Hematopoietic multipotent progenitor cell treated with erythropoietin and hydrocortisone succinate and interleukin-3 and kit ligand, for 17 days (in vitro differentiated cells): ENCODE measurements around the gene MLLT6.

Experiments used
- DNase-seq: peaks from one replicate; pipeline ENCODE4 v3.0.0-alpha.2; 2015; ENCODE audit warnings: low spot score

The MLLT6 gene

GRCh38 chr17:38728290-38728831 is 23.3 kb downstream of the MLLT6 start:
- DNase-seq: no peak

DNA sequence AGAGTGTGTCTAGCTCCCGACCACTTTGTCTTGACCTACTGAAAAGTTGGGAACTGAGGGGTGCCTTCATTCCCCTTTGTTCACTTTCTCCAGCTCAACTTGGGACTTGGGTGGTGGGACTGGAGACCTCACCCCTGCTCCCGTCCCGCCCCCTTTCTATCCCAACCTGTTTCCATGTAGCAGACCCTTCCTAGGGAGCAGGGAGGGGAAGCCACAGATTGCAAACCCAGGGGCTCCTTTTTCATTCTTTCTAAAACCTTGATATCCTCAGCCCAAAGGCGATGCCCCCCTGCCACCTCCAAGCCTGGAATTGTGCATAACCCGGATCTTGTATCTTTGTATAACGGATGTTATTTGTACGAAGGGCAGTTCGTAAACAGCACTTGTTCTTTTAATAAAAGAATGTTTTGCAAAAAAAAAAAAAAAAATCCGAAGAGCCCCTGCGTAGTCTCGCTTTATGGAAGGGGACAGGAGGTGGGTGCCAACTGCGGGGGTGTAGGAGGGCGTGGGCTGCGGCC is 24.4 kb downstream of the MLLT6 start:
- DNase-seq: no peak

DNA sequence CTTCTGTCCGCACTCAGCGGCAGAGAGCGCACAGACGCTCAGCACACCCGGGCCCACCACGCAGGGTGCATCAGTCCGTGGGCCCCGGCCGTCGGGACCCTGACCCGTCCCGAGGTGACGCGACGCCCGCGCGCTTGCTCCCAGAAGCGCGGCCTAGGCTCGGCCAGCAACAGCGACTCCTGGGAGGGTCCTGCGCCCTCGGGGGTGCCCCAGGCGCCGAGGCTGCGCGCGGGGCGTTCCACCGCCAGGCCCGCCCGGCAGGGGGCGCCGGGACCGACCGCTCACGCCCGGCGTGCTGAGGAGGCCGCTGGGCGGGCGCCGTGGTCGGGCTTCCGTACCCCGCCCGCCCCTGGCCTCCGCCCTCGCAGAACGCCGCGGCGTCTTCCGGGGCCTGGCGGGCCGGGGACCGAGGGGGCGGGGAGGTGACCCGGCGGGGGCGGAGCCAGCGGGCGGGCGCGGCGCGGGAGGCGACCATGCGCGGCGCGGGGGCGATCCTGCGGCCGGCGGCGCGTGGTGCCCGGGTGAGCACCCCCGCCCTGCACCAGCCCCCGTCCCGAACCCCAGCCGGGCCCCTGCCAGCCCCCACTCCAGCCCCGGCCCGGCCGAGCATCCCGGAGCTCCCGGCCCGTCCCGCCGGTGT is 24.9 kb downstream of the MLLT6 start, which contains the start of gene CISD3:
TSS of gene CISD3 (plus strand) at position 456 of the 640 bp plus-strand sequence. CDS start at position 474, 18 bp downstream.
- peak; percentile 84 for DNase-seq

- no peak for DNase-seq
Measured at GRCh38 chr17:38730526-38731379, 25.7 kb downstream of the MLLT6 start.

- DNase-seq: no peak
Measured at GRCh38 chr17:38731526-38732294, 26.6 kb downstream of the MLLT6 start.

DNA sequence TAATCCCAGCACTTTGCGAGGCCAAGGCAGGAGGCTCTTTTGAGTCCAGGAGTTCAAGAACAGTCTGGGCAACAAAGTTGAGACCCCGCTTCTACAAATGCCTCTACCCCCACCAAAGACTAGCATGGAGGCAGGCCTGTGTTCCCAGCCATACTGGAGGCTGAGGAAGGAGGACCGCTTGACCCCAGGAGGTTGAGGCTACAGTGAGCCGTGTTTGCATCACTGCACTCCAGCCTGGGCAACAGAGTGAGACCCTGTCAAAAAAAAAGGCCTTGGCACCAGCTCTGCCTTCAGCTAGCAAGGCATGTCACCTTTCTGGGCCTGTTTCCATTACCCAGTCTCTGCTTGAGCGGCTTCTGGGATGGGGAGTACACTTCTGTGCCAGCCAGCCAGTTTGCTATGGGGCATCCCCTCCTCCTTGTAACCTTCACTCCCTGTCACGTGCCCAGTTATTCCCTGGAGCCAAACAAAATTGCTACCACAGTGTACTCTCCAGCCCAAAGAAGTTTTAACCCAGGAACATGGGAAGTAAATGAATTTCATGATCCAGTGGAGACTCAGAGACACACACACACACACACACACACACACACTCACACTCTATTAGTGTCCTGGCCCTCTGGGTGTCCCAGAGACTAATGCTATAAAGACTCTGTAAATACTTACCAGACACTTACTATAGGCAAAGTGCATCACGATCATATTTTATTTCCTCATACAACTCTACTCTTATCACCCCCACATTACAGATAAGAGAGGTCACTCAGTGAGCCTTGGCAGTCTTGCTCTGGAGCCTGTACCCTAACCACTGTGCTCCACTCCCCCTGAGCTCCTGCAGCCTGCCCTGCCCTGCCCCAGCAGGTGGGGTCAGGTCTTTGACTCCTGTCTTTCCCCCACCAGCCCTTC is 27.6 kb downstream of the MLLT6 start:
- no peak for DNase-seq

- DNase-seq: no peak
Measured at GRCh38 chr17:38733282-38733981, 28.4 kb downstream of the MLLT6 start.

GRCh38 chr17:38733982-38734973 is 29.2 kb downstream of the MLLT6 start:
- DNase-seq: no peak

DNA sequence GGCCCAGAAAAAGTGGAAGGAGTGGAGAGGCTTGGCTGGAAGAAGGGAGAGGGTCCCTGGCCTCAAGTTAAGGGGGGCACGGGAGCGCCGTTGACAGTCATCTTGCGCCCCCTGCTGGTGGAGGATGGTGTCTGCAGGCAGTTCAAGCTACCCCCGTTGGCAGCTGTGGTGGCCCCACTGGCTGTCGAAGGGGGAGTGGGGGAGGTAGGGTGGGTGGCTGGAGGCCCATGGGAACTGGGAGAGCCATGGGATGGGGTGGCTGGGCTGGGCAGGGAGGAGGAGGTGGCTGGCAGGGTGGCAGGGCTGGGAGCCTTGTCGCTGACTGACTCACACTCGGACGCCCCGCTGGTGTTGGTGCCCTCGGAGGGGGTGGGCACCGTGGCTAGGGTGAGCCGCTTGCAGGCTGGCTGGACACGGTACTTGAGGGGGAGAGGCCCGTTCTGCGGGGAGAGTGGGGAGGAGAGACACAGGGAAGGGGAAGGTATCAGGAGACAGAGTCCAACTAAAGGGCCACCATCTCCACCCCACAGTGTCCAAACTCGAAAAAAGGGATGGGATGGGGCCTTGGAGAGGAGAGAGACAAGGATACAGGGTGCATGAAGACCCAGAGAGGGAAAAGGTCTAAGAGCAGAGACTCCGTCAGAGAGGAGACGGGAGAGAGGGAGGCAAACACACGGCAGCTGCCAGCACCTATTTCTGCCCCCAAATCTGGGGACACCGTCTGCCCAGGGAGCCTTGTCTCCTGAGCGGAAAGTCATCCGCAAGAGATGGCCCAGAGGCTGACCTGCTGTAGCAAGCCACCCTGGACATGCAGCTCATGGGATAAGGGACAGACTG is 30.3 kb downstream of the MLLT6 start:
- DNase-seq: peak; percentile 71

DNA sequence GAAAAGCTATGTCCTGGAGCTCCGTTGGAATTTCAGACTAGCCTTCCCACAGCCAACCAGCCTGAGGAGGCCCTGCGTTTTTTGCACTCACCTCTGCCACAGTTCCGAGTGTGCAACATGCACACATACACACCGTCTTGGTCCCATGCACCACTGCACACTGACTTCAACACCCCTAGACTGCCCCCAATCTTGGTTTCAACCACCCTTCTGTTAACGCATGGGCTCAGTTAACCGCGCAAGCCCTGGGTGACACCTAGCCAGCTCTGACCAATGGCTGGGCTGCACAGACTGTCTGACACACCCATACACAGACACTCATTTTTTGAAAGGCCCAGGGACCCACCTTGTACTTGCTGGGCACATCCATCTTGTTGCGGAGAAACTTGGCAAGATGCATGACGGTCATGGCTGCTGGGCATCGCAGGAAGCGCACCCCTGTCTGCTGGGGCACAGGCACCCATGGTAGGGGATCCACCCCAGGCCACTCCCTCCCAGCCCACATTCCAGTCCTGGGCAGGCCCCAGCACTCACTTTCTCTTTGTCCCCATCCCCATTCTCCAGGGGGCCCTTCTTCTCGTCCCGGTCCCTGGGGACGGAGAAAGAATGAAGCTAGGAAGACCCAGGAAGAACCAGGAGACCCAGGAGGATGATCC is 33.1 kb downstream of the MLLT6 start:
- DNase-seq: no peak

DNA sequence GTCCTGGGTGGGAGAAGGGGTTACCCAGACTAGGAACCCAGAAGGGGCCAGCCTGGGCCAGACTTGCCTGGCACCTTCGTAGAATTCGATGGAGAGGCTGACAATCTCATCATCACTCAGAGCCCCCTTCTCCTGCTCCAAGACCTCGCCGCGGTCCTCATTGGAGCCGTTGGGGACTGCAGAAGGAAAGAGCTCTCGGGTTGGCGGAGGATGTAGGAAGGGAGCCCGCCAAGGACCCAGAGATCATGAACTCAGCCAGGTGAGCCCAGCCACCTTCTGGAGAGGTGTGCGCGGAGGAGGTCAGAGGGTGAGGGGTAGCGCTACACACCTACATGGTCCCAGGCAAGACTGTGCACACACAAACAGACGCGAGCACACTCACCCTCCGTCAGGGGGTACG is 33.6 kb downstream of the MLLT6 start:
- no peak for DNase-seq

DNA sequence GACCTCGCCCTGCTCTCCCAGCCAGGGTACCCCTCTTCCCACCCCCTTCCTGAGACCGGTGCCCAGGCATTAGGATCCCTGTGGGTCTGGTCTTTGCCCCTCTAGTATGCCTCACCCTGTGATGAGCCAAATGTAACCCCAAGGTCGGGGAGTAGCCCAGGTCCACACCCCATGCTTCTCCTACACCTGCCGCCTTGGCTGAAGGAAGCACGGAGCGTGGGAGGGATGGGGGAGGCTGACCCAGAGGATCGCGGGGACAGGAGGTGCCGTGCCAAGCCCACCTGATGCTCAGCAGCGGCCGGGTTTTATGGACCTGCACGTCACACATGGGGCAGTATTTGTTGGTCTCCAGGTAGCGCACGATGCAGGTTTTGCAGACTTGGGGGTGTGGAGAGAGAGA is 34.2 kb downstream of the MLLT6 start:
- DNase-seq: no peak

DNA sequence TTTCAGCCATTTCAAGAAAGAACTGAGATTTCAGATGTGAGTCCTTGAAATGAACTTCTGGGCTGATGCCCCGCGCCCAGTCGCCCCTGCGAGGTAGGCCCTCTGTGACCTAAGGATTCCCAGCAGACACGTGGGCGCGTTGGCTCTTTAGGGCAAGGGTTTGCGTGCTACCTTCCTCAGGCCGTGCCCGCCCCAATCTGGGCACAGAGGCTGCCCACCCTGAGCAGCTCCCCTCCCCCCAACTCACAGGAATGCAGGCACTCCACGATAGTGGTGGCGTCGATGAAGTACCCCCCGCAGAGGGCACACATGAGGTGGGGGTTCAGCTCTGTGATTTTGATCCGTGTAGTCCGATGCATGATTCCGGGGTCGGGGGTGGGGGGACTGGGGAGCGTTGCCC is 35.0 kb downstream of the MLLT6 start:
- no peak for DNase-seq

DNA sequence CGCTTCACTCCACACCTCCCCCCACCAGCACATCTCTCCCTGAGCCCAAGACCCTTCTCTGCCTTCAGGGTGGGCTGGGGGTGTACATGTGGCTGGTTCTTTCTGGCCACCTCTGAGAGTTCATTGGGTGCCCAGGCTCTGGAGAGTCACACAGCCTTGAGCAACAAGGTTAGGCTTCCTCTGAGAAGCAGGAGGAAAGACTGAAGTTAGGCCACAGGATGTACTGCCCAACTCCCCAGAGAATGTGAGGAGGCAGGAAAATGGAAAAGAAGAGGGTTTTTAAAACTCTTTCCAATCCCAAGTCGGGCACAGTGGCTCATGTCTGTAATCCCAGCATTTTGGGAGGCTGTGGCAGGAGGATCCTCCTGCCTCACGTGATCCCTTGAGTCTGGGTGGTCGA is 35.7 kb downstream of the MLLT6 start:
- no peak for DNase-seq

DNA sequence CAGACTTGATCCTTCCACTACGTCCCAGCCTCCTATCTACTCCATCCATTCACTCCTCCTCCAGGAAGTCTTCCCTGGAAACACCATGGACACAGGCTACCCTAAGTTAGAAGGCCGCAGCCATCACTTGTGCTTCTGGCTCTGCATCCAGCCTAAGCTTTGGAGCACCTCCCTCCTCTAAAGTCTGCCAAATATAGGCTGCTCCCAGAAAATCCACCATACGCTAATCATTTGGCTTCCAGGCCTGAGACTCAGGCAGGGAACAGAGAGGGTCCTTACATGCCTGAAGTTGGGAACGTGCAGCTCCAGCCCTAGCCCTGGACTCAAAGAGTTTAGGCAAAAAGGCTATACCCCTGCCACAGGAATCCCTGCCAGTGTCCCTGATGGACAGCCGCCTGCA is 36.4 kb downstream of the MLLT6 start:
- no peak for DNase-seq

DNA sequence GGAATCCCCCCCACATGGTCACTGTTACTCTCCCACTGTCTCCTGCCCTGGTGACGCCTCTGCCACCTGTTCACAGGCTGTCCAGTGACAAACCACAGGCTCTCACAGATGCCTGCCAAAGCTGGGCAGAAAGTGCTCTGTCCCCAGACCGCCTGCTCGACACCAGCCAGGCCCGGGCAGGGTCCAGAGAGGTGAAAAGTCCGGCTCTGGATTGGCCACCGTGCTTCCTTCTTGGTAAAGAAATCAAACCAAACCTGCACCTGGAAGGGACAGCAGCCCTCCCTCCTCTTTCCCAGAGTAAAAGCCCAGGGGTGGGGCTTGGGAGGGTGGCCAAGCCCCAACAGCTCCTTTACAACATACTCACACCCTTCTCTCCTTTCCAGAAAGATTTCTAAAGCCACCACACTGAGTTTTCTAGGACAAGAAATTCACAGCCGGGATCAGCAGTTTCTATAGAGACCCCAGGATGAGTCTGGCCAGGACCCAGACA is 36.9 kb downstream of the MLLT6 start:
- DNase-seq: no peak
